Activated gamma-delta T cell treated with anti-CD3 and anti-CD28 coated beads, Interleukin-2, amount 50 U/mL, for 16 hours (primary cell): ENCODE results near the gene LILRA5.
"Not testable (repeated sequence)": the region's sequence is repeated elsewhere in the genome, so short reads cannot be mapped to it uniquely, and the experiment has no call there.

Source experiments
- DNase-seq: peaks from one replicate; pipeline ENCODE4 v3.0.0-alpha.2; 2020; ENCODE audit warnings: low read depth

LILRA5 gene

DNA sequence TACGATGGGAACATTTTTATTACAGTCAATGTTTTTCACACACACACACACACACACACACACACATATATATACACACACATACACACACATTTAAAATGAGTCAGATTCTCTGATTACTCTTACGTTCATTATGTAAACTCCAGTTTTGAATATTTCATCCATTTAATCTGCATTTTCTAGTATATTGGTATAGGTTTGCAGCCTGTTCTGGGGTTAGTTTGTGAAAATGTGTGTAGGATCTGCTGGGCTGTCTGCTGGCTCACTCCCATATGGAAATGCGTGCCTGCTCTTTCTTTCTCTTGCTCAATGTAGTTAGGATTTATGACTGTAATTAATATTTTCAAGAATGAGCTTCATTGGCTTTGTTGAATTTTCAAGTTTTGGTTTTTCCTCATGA lies 39.1 kb downstream of the LILRA5 start:
- DNase-seq = no peak

DNA sequence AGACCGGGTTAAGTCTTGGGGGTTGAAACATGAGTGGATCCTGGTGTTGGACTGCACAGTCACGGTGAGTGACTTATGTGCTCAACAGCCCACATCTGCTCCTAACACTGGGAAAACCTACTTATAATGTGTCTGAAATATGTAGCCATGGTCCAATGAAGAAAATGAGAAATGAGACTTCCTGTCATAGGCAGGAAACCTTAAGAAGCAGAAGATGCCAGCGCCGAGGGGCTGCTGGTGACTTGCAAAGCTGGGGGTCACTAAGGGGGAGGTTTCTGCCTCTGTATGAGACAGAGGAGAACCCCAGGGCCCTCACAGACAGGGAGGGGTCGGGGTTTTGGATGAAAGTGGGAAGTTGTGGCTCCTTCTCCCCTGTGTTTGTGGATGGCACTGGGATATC lies 40.8 kb downstream of the LILRA5 start:
- not testable (repeated sequence) for DNase-seq

DNA sequence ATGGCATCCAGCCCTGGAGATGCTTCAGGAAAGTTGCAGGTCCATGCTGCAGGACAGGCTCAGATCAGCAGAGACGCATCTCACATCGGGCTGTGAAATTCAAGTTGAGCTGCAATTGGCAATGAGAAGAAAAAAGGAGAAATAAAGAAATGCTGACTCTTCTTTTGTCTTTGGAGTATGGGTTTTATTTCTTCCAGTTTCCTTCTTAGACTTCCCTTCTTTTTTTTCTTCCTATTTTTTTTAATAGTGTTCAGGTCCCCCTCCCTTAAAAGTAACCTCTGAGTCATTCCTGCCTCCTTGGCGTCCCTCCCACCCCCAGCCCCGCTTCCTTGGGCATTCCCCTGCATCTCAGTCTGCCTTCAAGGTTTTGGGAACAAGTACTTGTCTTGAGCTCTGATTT lies 41.4 kb downstream of the LILRA5 start:
- not testable (repeated sequence) for DNase-seq

DNA sequence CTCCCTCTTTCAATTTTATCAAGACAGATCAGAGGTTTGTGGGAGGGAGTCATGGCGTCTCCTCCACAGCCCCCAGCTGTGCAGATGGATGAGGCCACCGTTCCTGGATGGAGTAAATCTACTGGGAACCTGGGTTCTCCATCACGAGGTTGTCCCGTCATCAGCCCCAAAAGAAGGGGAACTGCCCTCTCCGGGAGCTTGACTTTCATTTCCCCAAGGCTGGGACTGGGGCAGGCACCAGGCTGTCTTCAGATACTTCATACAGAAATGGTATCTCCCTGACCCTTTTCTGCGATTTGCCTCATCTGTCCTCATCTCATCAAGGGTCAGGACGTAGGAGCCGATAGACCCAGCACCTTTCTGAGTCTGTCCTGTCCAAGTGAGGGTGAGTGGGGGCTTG lies 41.9 kb downstream of the LILRA5 start:
- DNase-seq = no peak

DNA sequence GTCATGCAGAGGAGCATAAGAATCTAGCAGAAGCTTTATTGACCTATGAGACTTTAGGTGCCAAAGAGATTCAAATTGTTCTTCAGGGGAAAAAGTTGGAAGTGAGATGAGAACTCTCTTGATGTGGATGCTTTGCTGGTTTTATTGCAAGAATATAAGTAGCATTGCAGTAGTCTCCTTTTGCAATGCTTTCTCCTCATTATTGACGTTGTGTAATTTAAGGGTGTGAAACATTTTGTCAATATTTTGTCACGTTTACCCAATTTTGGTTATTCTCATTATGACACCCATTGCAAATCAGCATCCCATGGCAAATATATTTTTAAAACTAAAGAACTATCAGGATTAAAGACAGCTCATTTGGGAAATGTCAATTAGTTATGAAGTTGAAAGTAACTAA lies 44.0 kb downstream of the LILRA5 start:
- DNase-seq = no peak

DNA sequence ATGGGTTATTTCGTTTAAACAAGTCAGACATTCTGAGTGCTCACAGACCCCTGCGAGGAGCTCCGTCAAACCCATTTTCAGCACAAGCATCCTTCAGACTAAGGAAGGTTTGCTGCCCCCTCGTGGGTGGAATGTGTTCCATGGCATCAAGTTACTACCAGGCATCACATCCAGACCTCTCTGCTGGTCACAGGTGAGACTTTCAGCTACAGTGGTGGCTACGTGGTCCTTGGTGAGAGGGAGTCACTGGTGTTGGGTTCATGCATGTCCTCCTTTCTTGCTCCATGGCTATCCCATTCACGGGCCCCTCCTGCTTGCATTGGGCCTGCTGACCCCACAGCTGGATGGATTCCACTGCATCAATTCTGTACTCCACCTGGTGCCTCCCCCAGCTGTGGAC lies 46.8 kb downstream of the LILRA5 start:
- DNase-seq = peak; percentile 46

DNA sequence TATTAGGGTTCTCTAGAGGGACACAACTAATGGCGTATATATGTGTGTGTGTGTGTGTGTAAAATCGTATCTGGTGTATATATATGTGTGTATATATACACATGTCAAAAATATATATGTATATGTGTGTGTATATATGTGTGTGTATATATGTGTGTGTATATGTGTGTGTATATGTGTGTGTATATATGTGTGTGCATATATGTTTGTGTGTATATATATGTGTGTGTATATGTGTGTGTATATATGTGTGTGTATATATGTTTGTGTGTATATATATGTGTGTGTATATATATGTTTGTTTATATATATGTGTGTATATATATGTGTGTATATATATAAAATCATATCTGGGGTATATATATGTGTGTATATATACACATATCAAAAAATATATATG lies 50.5 kb downstream of the LILRA5 start:
- no peak for DNase-seq

DNA sequence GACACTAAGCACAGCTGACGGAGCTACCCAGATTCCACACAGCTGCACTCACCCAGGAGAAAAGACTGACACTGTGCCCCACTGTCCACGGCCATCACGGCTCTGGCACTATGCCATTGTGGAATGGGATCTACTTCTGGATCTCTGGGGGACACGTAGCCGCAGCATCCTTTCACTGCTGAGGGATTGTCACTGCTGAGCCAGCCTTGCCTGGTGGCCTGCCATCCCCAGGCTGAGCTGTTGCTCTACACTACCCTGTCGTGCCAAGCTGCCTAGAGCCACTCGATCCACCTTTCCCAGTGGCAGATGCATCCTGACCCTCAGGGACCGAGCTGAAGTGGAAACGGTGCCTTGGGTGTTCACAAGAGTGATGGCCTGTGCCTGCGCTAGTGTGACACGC lies 50.9 kb downstream of the LILRA5 start:
- DNase-seq = no peak

DNA sequence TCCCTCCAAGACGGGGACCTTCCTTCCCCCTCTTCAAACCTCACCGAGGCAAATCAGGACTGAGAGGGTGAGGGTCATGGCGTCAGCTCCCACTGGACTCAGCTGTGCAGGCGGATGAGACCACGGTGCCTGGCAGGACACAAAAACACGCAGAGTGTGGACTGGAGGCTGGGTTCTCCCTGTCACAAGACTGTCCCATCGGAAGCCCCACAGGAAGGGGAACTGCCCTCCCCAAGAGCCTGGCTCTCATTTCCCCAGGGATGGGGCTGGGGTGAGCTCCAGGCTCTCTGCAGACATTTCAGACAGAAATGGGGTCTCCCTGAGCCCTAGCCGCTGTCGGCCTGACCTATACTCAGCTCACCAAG lies 55.9 kb downstream of the LILRA5 start, which contains the start of gene LILRB5:
Gene LILRB5, minus strand, starts transcription at position 158 of the 365 bp plus-strand sequence. Its CDS starts 80 bp downstream, at position 78.
- DNase-seq = no peak
